Measurements from ENCODE around the gene ESCO1. TPM values are rescaled to one million over a fixed set of nuclear protein-coding genes. Genes with fewer than 3 reads are reported as not detected.

Gene ESCO1
- polyA plus RNA-seq, 1 donor from 2014 or later, result 11.4 TPM

GRCh38 chr18:21486905-21487437 is 113.5 kb downstream of the ESCO1 start:
- no peak overlapping the region for H3K4me3 Mint-ChIP-seq
- H3K27ac Mint-ChIP-seq, result no peak overlapping the region
- H3K36me3 Mint-ChIP-seq, result no peaks in the 10 kb centered on the region
- no peaks in the 10 kb centered on the region for H3K9me3 Mint-ChIP-seq
- peaks cover 5% of the 10 kb centered on the region for H3K27me3 Mint-ChIP-seq
- H3K4me1 Mint-ChIP-seq, result peaks cover 0 to 1% (median 0%) of the 10 kb centered on the region in 3 donors

- no peaks in the 10 kb centered on the region for H3K4me1 Mint-ChIP-seq
- no peaks in the 10 kb centered on the region for H3K9me3 Mint-ChIP-seq
- no peak overlapping the region for H3K4me3 Mint-ChIP-seq
- H3K36me3 Mint-ChIP-seq, result no peaks in the 10 kb centered on the region
- H3K27me3 Mint-ChIP-seq, result peaks cover 7% of the 10 kb centered on the region
- H3K27ac Mint-ChIP-seq, result no peak overlapping the region
Measured at GRCh38 chr18:21484851-21485636, 115.5 kb downstream of the ESCO1 start.

GRCh38 chr18:21483051-21483450 is 117.5 kb downstream of the ESCO1 start:
- Mint-ChIP-seq H3K36me3 (no peaks in the 10 kb centered on the region), H3K4me3 (no peak overlapping the region), H3K9me3 (peaks cover 0 to 1% (median 0%) of the 10 kb centered on the region in 3 donors), H3K27ac (no peak overlapping the region), H3K4me1 (no peaks in the 10 kb centered on the region), H3K27me3 (peaks cover 7% of the 10 kb centered on the region)

- no peak overlapping the region for H3K27ac Mint-ChIP-seq
- peaks cover 7% of the 10 kb centered on the region for H3K27me3 Mint-ChIP-seq
- H3K9me3 Mint-ChIP-seq, result peaks cover 0 to 1% (median 0%) of the 10 kb centered on the region in 3 donors
- no peak overlapping the region for H3K4me3 Mint-ChIP-seq
- no peaks in the 10 kb centered on the region for H3K4me1 Mint-ChIP-seq
- no peaks in the 10 kb centered on the region for H3K36me3 Mint-ChIP-seq
Measured at GRCh38 chr18:21481739-21482138, 118.8 kb downstream of the ESCO1 start.

GRCh38 chr18:21479721-21480120 is 120.8 kb downstream of the ESCO1 start:
- no peaks in the 10 kb centered on the region for H3K4me1 Mint-ChIP-seq
- H3K27me3 Mint-ChIP-seq, result peaks cover 1% of the 10 kb centered on the region
- H3K27ac Mint-ChIP-seq, result no peak overlapping the region
- no peak overlapping the region for H3K4me3 Mint-ChIP-seq
- peaks cover 2% of the 10 kb centered on the region for H3K36me3 Mint-ChIP-seq
- H3K9me3 Mint-ChIP-seq, result peaks cover 0 to 4% (median under 1%) of the 10 kb centered on the region in 3 donors

Other genes starting within 250 kb of the ESCO1 start
- gene SNRPD1, start 11.6 kb upstream of the ESCO1 start, polyA plus RNA-seq, result 102 TPM
- 17.7 TPM for gene ABHD3, start 104.1 kb upstream of the ESCO1 start, polyA plus RNA-seq
- gene MIB1, start 140.1 kb upstream of the ESCO1 start, polyA plus RNA-seq, result 2.2 TPM

Data from IgD-negative memory B cell (primary cell).